CD4-positive, alpha-beta T cell (primary cell): ENCODE results near the gene ACVR1B. TPM values are rescaled to one million over a fixed set of nuclear protein-coding genes. Genes with fewer than 3 reads are reported as not detected.

Experiments
- ATAC-seq: fragments of 200-7000 bp; cut with Tn5 transposase; one replicate; pipeline ENCODE4 v1.10.0; 2022; ENCODE audit warnings: mild to moderate bottlenecking; ENCODE audit not compliant: poor library complexity
- CTCF ChIA-PET: fragments of 350-600 bp; sonication (Branson Sonifier 250); formaldehyde crosslinking; loops from one replicate; lab custom pipeline; 2021; ENCODE audit warnings: antibody characterized with exemption, inconsistent platforms; lab: Charles Lee
- POLR2A ChIA-PET: fragments of 350-600 bp; sonication (Branson Sonifier 250); formaldehyde crosslinking; loops from one replicate; lab custom pipeline; 2021; ENCODE audit warnings: antibody characterized with exemption, inconsistent platforms; lab: Charles Lee
- DNase-seq, 14 experiments: peaks; one replicate each; pipeline ENCODE4 v3.0.0-alpha.2; 2013 to 2020; ENCODE audit warnings: mixed read lengths in 2 of 14
- H3K27ac ChIP-seq, 2 donors: one replicate each; pipeline versions ENCODE4 v1.5.1 to v1.7.0; 2013; ENCODE audit warnings: low read length in 2 of 2, low read depth in 1 of 2, mild to moderate bottlenecking in 1 of 2
- H3K27me3 ChIP-seq, 2 experiments: 1 replicate in 1 of 2; 2 replicates in 1 of 2; pipeline versions ENCODE4 v1.6.1 to v1.7.0; 2013; ENCODE audit warnings: low read length in 2 of 2, control low read depth in 1 of 2, mild to moderate bottlenecking in 1 of 2, moderate library complexity in 1 of 2; ENCODE audit not compliant: insufficient read depth in 2 of 2, control insufficient read depth in 1 of 2
- H3K36me3 ChIP-seq: one replicate; pipeline ENCODE4 v1.6.1; 2013; ENCODE audit warnings: low read length, control low read depth; ENCODE audit not compliant: insufficient read depth
- H3K4me1 ChIP-seq: one replicate; pipeline ENCODE4 v1.6.1; 2013; ENCODE audit warnings: low read length, control low read depth; ENCODE audit not compliant: insufficient read depth
- H3K4me3 ChIP-seq: one replicate; pipeline ENCODE4 v1.5.1; 2013; ENCODE audit warnings: mild to moderate bottlenecking, low read length, moderate library complexity
- H3K9me3 ChIP-seq, 2 experiments: 1 replicate in 1 of 2; 2 replicates in 1 of 2; pipeline versions ENCODE4 v1.6.1 to v1.7.0; 2013; ENCODE audit warnings: low read length in 2 of 2, mild to moderate bottlenecking in 2 of 2, control low read depth in 1 of 2, moderate library complexity in 1 of 2; ENCODE audit not compliant: control insufficient read depth in 1 of 2, insufficient read depth in 1 of 2
- H3K27ac Mint-ChIP-seq: one replicate; pipeline ENCODE4 v1.8.0; 2020; ENCODE audit warnings: mixed read lengths
- H3K27me3 Mint-ChIP-seq: one replicate; pipeline ENCODE4 v1.8.0; 2021; ENCODE audit warnings: mixed read lengths
- H3K36me3 Mint-ChIP-seq: one replicate; pipeline ENCODE4 v1.8.0; 2021; ENCODE audit warnings: low read depth, mixed read lengths
- H3K4me1 Mint-ChIP-seq: one replicate; pipeline ENCODE4 v1.8.0; 2021; ENCODE audit warnings: low read depth, mixed read lengths
- H3K4me3 Mint-ChIP-seq: one replicate; pipeline ENCODE4 v1.8.0; 2020; ENCODE audit warnings: mild to moderate bottlenecking, mixed read lengths
- H3K9me3 Mint-ChIP-seq: one replicate; pipeline ENCODE4 v1.8.0; 2020; ENCODE audit warnings: mixed read lengths
- intact Hi-C, 2 experiments: fragments of 100-400 bp; cut with DNase I in 1 of 2; cut with micrococcal nuclease in 1 of 2; formaldehyde crosslinking; loops; one replicate each; pipeline versions ENCODE4 v1.15.1 to v1.9.0; 2023 to 2025; cut with DNase I, micrococcal nuclease
- total RNA-seq, 174 experiments: library from RNA in 2 of 174; stranded (reverse) in 2 of 174; gene quantifications; one replicate each; pipeline ENCODE4 v1.2.3 and lab custom pipeline; 2021 to 2026
- TF ChIP-seq, protein P1 (sequence below): fragments of 200-600 bp; IDR thresholded peaks from one replicate; pipeline ENCODE4 v1.8.0; 2022; ENCODE audit warnings: antibody characterized with exemption, mild to moderate bottlenecking

ACVR1B gene
- total RNA-seq, 2 experiments from 2014 or later, result 14.2 to 14.5 TPM

DNA sequence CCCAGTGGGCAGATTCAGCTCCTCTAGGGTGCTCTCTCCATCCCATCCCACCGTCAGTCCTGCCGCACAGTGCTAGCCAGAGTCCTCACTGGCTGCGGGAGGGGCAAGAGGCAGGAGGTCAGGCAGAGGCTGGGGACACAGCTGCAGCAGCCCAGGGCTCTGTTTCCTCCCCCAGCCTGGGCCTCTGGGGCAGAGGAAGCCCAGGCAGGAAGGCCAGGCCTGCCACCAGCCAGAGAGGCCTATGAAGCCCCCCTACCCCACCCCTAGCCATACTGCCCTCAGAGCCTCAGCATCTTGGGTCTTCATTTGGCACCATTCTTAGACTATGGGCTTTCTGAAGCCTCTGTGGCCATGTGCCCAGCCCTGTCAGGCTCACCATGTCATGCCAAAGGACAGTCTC lies 40.8 kb upstream of the ACVR1B start:
- H3K9me3 Mint-ChIP-seq, result no peaks in the 10 kb centered on the region
- Histone ChIP-seq H3K4me3 (no peak overlapping the region), H3K36me3 (no peaks in the 10 kb centered on the region), H3K27ac (no peak overlapping the region), H3K27me3 (peaks cover 17 to 34% of the 10 kb centered on the region in 2 experiments), H3K9me3 (no peaks in the 10 kb centered on the region), H3K4me1 (no peaks in the 10 kb centered on the region)
- POLR2A ChIA-PET, result no interaction called here
- no peaks in the 10 kb centered on the region for H3K4me1 Mint-ChIP-seq
- TF ChIP-seq, protein P1, sequence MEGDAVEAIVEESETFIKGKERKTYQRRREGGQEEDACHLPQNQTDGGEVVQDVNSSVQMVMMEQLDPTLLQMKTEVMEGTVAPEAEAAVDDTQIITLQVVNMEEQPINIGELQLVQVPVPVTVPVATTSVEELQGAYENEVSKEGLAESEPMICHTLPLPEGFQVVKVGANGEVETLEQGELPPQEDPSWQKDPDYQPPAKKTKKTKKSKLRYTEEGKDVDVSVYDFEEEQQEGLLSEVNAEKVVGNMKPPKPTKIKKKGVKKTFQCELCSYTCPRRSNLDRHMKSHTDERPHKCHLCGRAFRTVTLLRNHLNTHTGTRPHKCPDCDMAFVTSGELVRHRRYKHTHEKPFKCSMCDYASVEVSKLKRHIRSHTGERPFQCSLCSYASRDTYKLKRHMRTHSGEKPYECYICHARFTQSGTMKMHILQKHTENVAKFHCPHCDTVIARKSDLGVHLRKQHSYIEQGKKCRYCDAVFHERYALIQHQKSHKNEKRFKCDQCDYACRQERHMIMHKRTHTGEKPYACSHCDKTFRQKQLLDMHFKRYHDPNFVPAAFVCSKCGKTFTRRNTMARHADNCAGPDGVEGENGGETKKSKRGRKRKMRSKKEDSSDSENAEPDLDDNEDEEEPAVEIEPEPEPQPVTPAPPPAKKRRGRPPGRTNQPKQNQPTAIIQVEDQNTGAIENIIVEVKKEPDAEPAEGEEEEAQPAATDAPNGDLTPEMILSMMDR, result no peak
- ATAC-seq (no peak), DNase-seq (no peak)
- H3K27me3 Mint-ChIP-seq, result peaks cover 38% of the 10 kb centered on the region
- intact Hi-C loops, result no loop called here
- H3K36me3 Mint-ChIP-seq, result no peaks in the 10 kb centered on the region
- CTCF ChIA-PET, result no interaction called here
- no peak overlapping the region for H3K4me3 Mint-ChIP-seq
- H3K27ac Mint-ChIP-seq, result no peak overlapping the region

DNA sequence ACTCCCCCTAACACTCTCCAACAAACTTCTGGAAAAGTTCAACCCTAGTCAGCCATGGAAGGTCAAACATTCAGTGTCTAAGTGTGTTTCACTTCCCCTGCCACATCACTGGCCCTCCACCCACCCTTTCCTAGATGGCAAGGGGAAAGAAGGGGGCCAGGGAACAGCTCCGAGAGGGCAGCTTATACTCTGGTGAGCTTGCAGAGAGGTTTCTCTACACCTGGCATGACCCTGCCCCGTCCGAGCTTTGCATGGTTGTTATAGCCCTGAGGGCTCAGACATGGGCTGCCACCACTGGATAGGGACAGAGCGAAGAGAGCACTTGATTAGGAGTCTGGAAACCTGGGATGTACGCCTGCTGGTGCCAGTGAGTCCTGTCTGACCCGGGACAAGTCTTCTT lies 40.2 kb upstream of the ACVR1B start:
- no peaks in the 10 kb centered on the region for H3K4me1 ChIP-seq
- ChIA-PET CTCF (no interaction called here), POLR2A (no interaction called here)
- ATAC-seq (no peak), DNase-seq (no peak)
- H3K9me3 ChIP-seq, result no peaks in the 10 kb centered on the region
- Mint-ChIP-seq H3K4me3 (no peak overlapping the region), H3K36me3 (no peaks in the 10 kb centered on the region), H3K27me3 (peaks cover 33% of the 10 kb centered on the region), H3K4me1 (no peaks in the 10 kb centered on the region), H3K27ac (no peak overlapping the region), H3K9me3 (no peaks in the 10 kb centered on the region)
- TF ChIP-seq, protein P1, result no peak
- H3K36me3 ChIP-seq, result no peaks in the 10 kb centered on the region
- no peak overlapping the region for H3K27ac ChIP-seq
- intact Hi-C loops, result no loop called here
- H3K27me3 ChIP-seq, result peaks cover 14 to 30% of the 10 kb centered on the region in 2 experiments
- H3K4me3 ChIP-seq, result no peak overlapping the region

DNA sequence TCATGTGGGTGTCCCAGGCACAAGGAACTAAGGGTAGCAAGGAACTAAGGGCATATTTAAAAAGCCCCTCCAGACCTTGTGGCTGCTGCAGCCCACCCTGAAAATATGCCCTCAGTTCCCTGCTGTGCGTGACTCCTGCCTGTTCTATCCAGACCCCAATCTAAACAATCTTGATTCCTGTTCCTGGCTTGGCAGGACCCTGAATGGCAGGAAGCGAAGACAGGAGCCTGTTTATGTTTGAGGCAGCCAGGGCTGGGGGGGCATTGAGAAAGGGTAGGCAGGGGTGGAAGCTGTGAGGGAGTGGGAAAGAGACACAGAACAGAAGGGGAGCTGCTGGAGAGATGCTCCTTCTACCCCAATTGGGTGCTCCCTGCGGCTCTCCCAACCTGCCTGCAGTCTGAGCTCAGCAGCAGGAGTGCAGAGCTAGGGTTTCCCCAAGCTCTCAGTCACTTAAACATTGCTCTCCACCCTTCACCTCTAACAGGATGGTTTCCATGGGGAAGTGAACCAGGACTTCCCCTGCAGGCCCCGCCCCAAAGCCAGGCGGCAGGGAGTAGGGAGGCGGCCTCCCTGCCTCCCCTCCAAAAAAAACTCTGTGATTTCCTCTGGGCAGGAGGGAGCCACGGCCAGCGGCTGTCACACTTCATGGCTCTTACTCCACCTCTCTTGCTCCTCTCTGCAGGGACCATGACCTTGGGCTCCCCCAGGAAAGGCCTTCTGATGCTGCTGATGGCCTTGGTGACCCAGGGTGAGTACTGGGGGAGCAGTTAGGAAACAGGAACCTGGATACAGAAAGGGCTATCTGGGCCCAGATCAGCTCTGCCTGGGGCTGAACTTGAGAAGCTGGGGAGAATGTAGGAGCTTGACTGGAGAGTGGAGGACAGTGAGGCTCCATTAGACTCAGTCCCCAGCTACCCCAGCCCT lies 39.4 kb upstream of the ACVR1B start:
- TF ChIP-seq, protein P1, result no peak
- ChIA-PET CTCF (no interaction called here), POLR2A (interaction anchor here (0.7 kb wide), 1 partner anchor 112 kb away, joined by 3 read pairs; no protein-coding TSS in a partner anchor)
- H3K4me3 Mint-ChIP-seq, result no peak overlapping the region
- Histone ChIP-seq H3K27me3 (peaks cover 10 to 23% of the 10 kb centered on the region in 2 experiments), H3K9me3 (no peaks in the 10 kb centered on the region), H3K36me3 (no peaks in the 10 kb centered on the region), H3K27ac (no peak overlapping the region), H3K4me1 (no peaks in the 10 kb centered on the region), H3K4me3 (no peak overlapping the region)
- DNase-seq (peak in 1 of 14 experiments; percentile 39), ATAC-seq (no peak)
- intact Hi-C loops, result no loop called here
- no peaks in the 10 kb centered on the region for H3K4me1 Mint-ChIP-seq
- no peaks in the 10 kb centered on the region for H3K9me3 Mint-ChIP-seq
- peaks cover 29% of the 10 kb centered on the region for H3K27me3 Mint-ChIP-seq
- H3K27ac Mint-ChIP-seq, result no peak overlapping the region
- no peaks in the 10 kb centered on the region for H3K36me3 Mint-ChIP-seq
